Skeletal muscle tissue (tissue), 4 donors: ENCODE measurements around the gene S1PR5. TPM values are rescaled to one million over a fixed set of nuclear protein-coding genes. Genes with fewer than 3 reads are reported as not detected.

Source experiments
- H3K27ac ChIP-seq: one replicate; pipeline ENCODE4 v1.7.0; 2013; ENCODE audit warnings: mild to moderate bottlenecking, low read depth, low read length, inconsistent platforms
- H3K27me3 ChIP-seq, 3 donors: one replicate each; pipeline ENCODE4 v1.7.0; 2013; ENCODE audit warnings: low read length in 3 of 3; ENCODE audit not compliant: control insufficient read depth in 3 of 3, insufficient read depth in 3 of 3
- H3K36me3 ChIP-seq, 3 donors: one replicate each; pipeline ENCODE4 v1.7.0; 2013; ENCODE audit warnings: low read length in 3 of 3; ENCODE audit not compliant: control insufficient read depth in 3 of 3, insufficient read depth in 3 of 3
- H3K4me1 ChIP-seq, 3 donors: one replicate each; pipeline ENCODE4 v1.7.0; 2013; ENCODE audit warnings: low read length in 3 of 3, mild to moderate bottlenecking in 3 of 3; ENCODE audit not compliant: control insufficient read depth in 3 of 3, insufficient read depth in 3 of 3
- H3K4me3 ChIP-seq, 3 donors: one replicate each; pipeline ENCODE4 v1.7.0; 2013; ENCODE audit warnings: low read length in 3 of 3
- H3K9ac ChIP-seq, 3 donors: one replicate each; pipeline ENCODE4 v1.7.0; 2013; ENCODE audit warnings: low read length in 3 of 3, mild to moderate bottlenecking in 3 of 3, moderate library complexity in 2 of 3, low read depth in 1 of 3
- H3K9me3 ChIP-seq, 3 donors: one replicate each; pipeline ENCODE4 v1.7.0; 2013; ENCODE audit warnings: low read length in 3 of 3; ENCODE audit not compliant: control insufficient read depth in 3 of 3
- total RNA-seq: library from RNA; depleted of rRNA; stranded (reverse); fragments of >200 nt; gene quantifications from one replicate; pipeline ENCODE4 v1.2.3, GENCODE V29; 2014
- donor health status: Osteomylitis.

The S1PR5 gene
- 1.6 TPM for total RNA-seq

GRCh38 chr19:10517361-10517759 lies at the start of gene S1PR5:
Gene S1PR5 (minus strand): TSS chr19:10517447. CDS start chr19:10515011, 2,436 bp downstream.
- no peak within 1 kb of the TSS for H3K27ac ChIP-seq

GRCh38 chr19:10566658-10567410 lies 49.6 kb upstream of the S1PR5 start:
- Histone ChIP-seq H3K4me3 (peak overlapping the region; percentile 75 to 89 (median 88)), H3K36me3 (peaks cover 3 to 5% (median 4%) of the 10 kb centered on the region in 3 donors), H3K9me3 (no peaks in the 10 kb centered on the region), H3K27ac (peak overlapping the region; percentile 83), H3K9ac (peak overlapping the region in 2 of 3 donors; percentile 77 to 81), H3K27me3 (no peaks in the 10 kb centered on the region), H3K4me1 (peaks cover 33 to 39% (median 34%) of the 10 kb centered on the region in 3 donors)

More at GRCh38 chr19:10517361-10517759, at the start of gene S1PR5:
- Histone ChIP-seq H3K27me3 (peaks cover 63 to 69% (median 66%) of the 10 kb centered on the region in 3 donors), H3K36me3 (no peaks in the 10 kb centered on the region), H3K4me3 (peak within 1 kb of the TSS in 1 of 3 donors; percentile 20), H3K4me1 (peaks cover 0 to 16% (median 12%) of the 10 kb centered on the region in 3 donors), H3K9ac (peak within 1 kb of the TSS in 1 of 3 donors; percentile 16), H3K9me3 (no peaks in the 10 kb centered on the region)

DNA sequence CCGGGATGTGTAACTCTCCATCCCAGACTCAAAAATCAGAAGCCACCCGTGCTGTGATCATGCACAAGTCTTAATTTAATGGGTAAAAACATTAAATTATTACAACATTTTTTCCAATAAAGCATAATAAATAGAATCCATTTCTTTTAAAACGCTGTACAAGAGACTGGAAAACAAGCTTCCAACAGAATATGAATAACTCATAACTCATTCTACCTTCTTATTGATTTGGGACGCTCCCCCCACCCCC lies 49.1 kb upstream of the S1PR5 start:
- H3K4me3 ChIP-seq, result peak overlapping the region; percentile 75 to 89 (median 88)
- H3K4me1 ChIP-seq, result peaks cover 33 to 39% (median 34%) of the 10 kb centered on the region in 3 donors
- no peaks in the 10 kb centered on the region for H3K9me3 ChIP-seq
- H3K27me3 ChIP-seq, result no peaks in the 10 kb centered on the region
- H3K27ac ChIP-seq, result peak overlapping the region; percentile 83
- H3K36me3 ChIP-seq, result peaks cover 3 to 5% (median 4%) of the 10 kb centered on the region in 3 donors
- peak overlapping the region; percentile 36 to 81 (median 77) for H3K9ac ChIP-seq

- no peaks in the 10 kb centered on the region for H3K27me3 ChIP-seq
- H3K27ac ChIP-seq, result peak within 1 kb of the TSS; percentile 84
- H3K36me3 ChIP-seq, result peaks cover 3 to 7% (median 5%) of the 10 kb centered on the region in 3 donors
- H3K9me3 ChIP-seq, result no peaks in the 10 kb centered on the region
- peaks cover 33 to 39% (median 34%) of the 10 kb centered on the region in 3 donors for H3K4me1 ChIP-seq
- peak within 1 kb of the TSS; percentile 82 to 92 (median 91) for H3K9ac ChIP-seq
- peak within 1 kb of the TSS; percentile 75 to 89 (median 88) for H3K4me3 ChIP-seq
These were observed 48.5 kb upstream of the S1PR5 start, which contains the start of gene KRI1 for GRCh38 chr19:10565567-10566407. Gene KRI1 (minus strand): TSS chr19:10566010. CDS start chr19:10565999, 11 bp downstream.

- H3K4me3 ChIP-seq, result peak overlapping the region; percentile 75 to 89 (median 88)
- H3K27me3 ChIP-seq, result no peaks in the 10 kb centered on the region
- no peaks in the 10 kb centered on the region for H3K9me3 ChIP-seq
- peaks cover 33 to 39% (median 34%) of the 10 kb centered on the region in 3 donors for H3K4me1 ChIP-seq
- peak overlapping the region; percentile 84 for H3K27ac ChIP-seq
- peak overlapping the region; percentile 82 to 92 (median 91) for H3K9ac ChIP-seq
- H3K36me3 ChIP-seq, result peaks cover 9 to 14% (median 10%) of the 10 kb centered on the region in 3 donors
These were observed 47.9 kb upstream of the S1PR5 start for GRCh38 chr19:10565028-10565566.

GRCh38 chr19:10562609-10563008 lies 45.4 kb upstream of the S1PR5 start:
- Histone ChIP-seq H3K27ac (no peak overlapping the region), H3K9me3 (no peaks in the 10 kb centered on the region), H3K27me3 (no peaks in the 10 kb centered on the region), H3K4me3 (no peak overlapping the region), H3K4me1 (peaks cover 20 to 26% (median 20%) of the 10 kb centered on the region in 3 donors), H3K36me3 (peaks cover 26 to 35% (median 28%) of the 10 kb centered on the region in 3 donors), H3K9ac (no peak overlapping the region)

- Histone ChIP-seq H3K9ac (no peak overlapping the region), H3K27ac (no peak overlapping the region), H3K4me1 (peaks cover 3 to 13% (median 5%) of the 10 kb centered on the region in 3 donors), H3K36me3 (peaks cover 38 to 55% (median 38%) of the 10 kb centered on the region in 3 donors), H3K27me3 (no peaks in the 10 kb centered on the region), H3K4me3 (no peak overlapping the region), H3K9me3 (no peaks in the 10 kb centered on the region)
These were observed 42.9 kb upstream of the S1PR5 start for GRCh38 chr19:10560154-10560553.

GRCh38 chr19:10557603-10558197 lies 40.5 kb upstream of the S1PR5 start:
- H3K9ac ChIP-seq, result no peak overlapping the region
- H3K27ac ChIP-seq, result no peak overlapping the region
- H3K4me3 ChIP-seq, result no peak overlapping the region
- no peaks in the 10 kb centered on the region for H3K27me3 ChIP-seq
- H3K36me3 ChIP-seq, result peaks cover 56 to 74% (median 61%) of the 10 kb centered on the region in 3 donors
- no peaks in the 10 kb centered on the region for H3K9me3 ChIP-seq
- H3K4me1 ChIP-seq, result peaks cover 0 to 7% (median 0%) of the 10 kb centered on the region in 3 donors

- H3K9ac ChIP-seq, result no peak overlapping the region
- H3K27ac ChIP-seq, result no peak overlapping the region
- H3K36me3 ChIP-seq, result peaks cover 67 to 74% (median 73%) of the 10 kb centered on the region in 3 donors
- no peak overlapping the region for H3K4me3 ChIP-seq
- H3K27me3 ChIP-seq, result no peaks in the 10 kb centered on the region
- H3K9me3 ChIP-seq, result no peaks in the 10 kb centered on the region
- H3K4me1 ChIP-seq, result peaks cover 0 to 7% (median 0%) of the 10 kb centered on the region in 3 donors
These were observed 38.3 kb upstream of the S1PR5 start for GRCh38 chr19:10555610-10555973.
